HG03457 (cell line): ENCODE data around the gene GPBP1.
A peak's percentile ranks its signal among the peaks of the same experiment; 100 is the strongest.

Experiments used
- ATAC-seq: cut with Tn5 transposase; IDR thresholded peaks from one replicate; pipeline ENCODE4 v1.9.1; 2021; ENCODE audit warnings: moderate number of reproducible peaks; ENCODE audit not compliant: unreplicated experiment

GPBP1 gene

GRCh38 chr5:57207007-57207653 lies 33.3 kb downstream of the GPBP1 start:
- ATAC-seq = no peak

GRCh38 chr5:57207681-57208080 lies 33.8 kb downstream of the GPBP1 start:
- ATAC-seq = no peak

- ATAC-seq = no peak
Observed at GRCh38 chr5:57209316-57210040, 35.6 kb downstream of the GPBP1 start.

- no peak for ATAC-seq
Observed at GRCh38 chr5:57210633-57211032, 36.8 kb downstream of the GPBP1 start.

- no peak for ATAC-seq
Observed at GRCh38 chr5:57211039-57211438, 37.2 kb downstream of the GPBP1 start.

- ATAC-seq = no peak
Observed at GRCh38 chr5:57215629-57216195, 41.9 kb downstream of the GPBP1 start.

GRCh38 chr5:57216714-57217113 lies 42.9 kb downstream of the GPBP1 start:
- ATAC-seq = no peak

GRCh38 chr5:57219386-57219785 lies 45.5 kb downstream of the GPBP1 start:
- ATAC-seq = no peak

- no peak for ATAC-seq
Observed at GRCh38 chr5:57221049-57221568, 47.2 kb downstream of the GPBP1 start.

- no peak for ATAC-seq
Observed at GRCh38 chr5:57225553-57225952, 51.7 kb downstream of the GPBP1 start.

GRCh38 chr5:57229313-57229712 lies 55.5 kb downstream of the GPBP1 start:
- no peak for ATAC-seq

- ATAC-seq = no peak
Observed at GRCh38 chr5:57231607-57232006, 57.7 kb downstream of the GPBP1 start.

GRCh38 chr5:57232293-57233033 lies 58.6 kb downstream of the GPBP1 start:
- no peak for ATAC-seq

- peak; percentile 55 for ATAC-seq
Observed at GRCh38 chr5:57243286-57244137, 69.7 kb downstream of the GPBP1 start.

GRCh38 chr5:57244331-57244730 lies 70.5 kb downstream of the GPBP1 start:
- ATAC-seq = no peak

- ATAC-seq = no peak
Observed at GRCh38 chr5:57246426-57246825, 72.6 kb downstream of the GPBP1 start.

- no peak for ATAC-seq
Observed at GRCh38 chr5:57247765-57248164, 73.9 kb downstream of the GPBP1 start.

- no peak for ATAC-seq
Observed at GRCh38 chr5:57249265-57249874, 75.5 kb downstream of the GPBP1 start.

- no peak for ATAC-seq
Observed at GRCh38 chr5:57258052-57258451, 84.2 kb downstream of the GPBP1 start.

- ATAC-seq = no peak
Observed at GRCh38 chr5:57258943-57259342, 85.1 kb downstream of the GPBP1 start.
